ENCODE measurements around the gene REXO2.

GRCh38 chr11:114452399-114452798 lies 13.1 kb downstream of the REXO2 start:
- TF ChIP-seq CTCF (conservative IDR thresholded peaks at IDR 0.05; ENCODE audit: low read depth, low read length) (no peak), EZH2 (IDR thresholded peaks at IDR 0.05; ENCODE audit: borderline replicate concordance, low read depth, low read length, poor library complexity, severe bottlenecking) (no peak)

All from A673 (cell line).